Measurements from ENCODE around the gene TPM1.

Gene TPM1

DNA sequence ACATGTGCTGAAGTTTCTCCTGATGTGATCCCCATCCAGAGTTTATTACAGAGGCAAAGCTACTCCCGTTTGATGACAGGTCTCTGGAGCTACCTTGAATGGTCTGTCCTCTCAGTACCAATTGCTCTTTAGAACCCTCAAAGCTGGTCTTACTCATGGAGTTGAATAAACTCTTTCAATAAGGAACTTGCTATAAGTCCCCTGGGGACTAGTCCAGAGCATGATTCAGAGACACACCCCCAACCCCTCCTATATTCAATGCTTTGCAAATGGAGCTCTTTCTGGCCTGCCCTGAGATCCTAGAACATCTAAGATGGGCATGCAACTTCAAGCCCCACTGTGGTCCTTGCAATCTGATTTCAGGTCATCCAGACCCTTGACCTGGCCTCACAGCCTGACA is 23.9 kb upstream of the TPM1 start:
- no peak for DNase-seq

DNA sequence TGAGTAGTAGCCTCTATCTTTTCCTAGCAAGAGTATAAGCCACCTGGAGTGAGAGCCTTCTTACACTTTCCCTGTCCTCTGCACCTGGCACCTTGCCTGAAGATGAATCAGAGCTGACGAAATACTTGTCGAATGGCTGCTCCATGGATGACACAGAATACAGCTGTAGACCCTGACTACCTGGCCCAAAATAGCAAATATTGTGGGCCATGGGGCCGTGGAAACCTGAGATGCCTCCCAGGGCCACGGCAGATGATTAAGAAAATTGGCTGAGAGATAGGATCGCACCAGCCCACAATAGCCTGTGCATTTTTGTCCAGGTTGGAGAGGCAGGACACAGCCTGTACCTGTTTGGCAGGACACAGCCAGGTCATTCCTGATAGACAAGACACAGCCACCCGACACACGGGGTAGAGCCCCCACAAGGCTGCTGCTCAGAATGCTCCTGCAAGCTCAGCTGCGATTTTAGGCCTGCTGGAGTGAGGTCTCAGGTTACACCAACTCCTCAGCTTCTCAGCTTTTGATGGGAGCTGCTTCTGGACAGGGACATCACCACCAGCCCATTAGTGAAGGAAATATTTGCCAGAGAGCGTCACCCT is 22.9 kb upstream of the TPM1 start:
- DNase-seq: no peak

DNA sequence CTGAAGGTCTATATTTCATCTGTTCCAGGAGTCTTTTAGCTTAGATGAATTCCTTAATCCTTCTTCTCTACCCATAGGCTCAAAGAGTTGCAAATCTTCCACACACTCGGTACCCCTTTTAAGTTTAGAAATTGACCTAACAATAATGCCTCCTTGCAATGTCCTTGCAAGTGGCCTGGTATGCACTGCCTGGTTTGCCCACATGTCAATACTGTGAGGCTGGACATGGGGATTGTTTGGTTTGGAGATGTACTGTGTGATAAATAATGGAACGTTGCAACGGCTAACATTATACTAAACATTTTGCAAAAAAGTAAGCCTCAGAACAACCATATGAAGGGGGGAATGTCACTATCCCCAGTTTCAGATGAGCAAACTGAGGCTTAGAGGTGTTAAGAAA is 22.4 kb upstream of the TPM1 start:
- no peak for DNase-seq

DNA sequence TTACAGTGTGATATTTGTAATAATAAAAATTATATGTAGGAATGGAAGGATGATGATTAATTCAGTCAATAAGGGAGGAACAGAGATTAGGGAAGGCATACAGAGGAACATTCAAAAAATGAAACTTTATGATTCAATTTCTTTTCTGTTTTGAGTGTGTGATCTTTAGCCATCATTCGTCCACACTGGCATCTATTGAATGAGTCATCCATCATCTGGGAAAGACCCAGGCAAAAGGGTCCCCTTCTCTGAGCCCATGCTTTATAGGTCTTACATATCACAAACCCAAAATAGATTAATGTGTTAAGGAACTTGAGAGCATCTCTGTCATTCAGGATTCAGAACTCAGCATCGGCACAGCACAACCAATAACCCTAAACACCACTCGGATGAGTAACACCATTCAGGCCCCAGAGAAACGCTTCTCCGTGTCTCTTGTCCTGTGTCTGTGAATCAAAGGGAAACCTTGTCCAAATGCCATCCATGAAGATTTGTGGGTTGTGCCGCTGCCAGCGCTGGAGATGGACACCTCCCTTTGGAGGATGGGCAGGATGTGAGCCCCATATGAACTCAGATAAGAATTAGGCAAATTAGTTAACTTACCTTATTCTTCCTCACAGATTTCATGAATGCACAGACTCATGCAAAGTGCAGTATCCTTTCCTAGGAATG is 21.7 kb upstream of the TPM1 start:
- no peak for DNase-seq

DNA sequence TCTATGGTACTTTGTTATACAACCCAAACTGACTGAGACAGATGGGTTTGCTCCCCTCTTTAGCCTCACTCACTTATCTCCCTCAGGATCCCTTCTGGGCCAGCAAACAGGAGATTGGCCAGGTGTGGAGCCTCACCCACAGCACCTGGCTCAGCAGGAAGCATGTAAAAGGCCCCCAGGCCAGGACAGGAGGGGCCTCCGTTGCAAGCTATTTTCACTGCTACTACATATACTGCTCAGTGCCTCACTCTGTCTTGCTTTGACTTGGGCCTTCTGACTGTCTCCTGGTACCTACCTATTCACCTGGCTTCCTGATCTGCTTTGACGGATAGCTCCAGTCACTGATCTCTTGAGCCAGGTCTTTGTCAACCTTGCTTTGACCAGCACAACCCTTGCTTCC is 20.4 kb upstream of the TPM1 start:
- no peak for DNase-seq

DNA sequence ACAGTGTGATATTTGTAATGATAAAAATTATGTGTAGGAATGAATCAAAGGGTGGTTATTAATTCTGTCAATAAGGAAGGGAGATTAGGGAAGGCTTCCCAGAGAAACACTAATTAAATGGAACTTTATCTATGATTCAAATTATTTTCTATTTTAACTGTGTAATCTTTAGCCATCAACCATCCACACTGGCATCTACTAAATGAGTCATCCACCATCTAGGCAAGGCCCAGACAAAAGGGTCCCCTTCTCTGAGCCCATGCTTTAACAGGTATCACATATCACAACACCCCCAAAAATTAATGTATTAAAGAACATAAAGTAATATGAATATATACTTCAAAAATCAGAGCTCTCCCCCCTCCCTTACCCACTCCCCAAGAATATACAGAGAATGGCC is 19.9 kb upstream of the TPM1 start:
- DNase-seq: no peak

DNA sequence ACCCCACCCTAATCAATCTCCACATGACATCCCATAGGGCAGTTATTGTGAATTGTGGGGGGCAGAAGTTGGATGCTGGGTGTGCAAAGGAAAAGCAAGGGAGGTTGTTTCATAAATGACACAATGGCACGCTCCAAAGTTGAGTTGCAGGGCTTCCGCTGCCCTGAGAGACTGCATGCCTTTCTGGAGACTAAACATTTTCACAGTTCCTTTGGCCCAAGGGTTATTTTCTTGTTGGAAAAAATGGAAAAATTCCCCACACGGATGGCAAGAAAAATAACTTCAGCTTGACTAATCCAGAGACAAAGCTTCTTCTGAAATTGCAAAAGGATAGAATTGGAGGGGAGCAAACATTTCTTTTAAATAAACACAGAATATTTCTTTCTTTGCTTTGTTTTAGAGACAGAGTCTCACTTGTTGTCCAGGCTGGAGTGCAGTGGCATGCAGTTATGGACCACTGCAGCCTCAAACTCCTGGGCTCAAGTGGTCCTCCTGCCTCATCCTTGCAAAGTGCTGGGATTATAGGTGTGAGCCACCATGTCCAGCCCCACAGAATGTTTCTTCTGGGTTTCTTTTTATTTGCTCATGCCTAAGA is 19.1 kb upstream of the TPM1 start:
- DNase-seq: no peak

DNA sequence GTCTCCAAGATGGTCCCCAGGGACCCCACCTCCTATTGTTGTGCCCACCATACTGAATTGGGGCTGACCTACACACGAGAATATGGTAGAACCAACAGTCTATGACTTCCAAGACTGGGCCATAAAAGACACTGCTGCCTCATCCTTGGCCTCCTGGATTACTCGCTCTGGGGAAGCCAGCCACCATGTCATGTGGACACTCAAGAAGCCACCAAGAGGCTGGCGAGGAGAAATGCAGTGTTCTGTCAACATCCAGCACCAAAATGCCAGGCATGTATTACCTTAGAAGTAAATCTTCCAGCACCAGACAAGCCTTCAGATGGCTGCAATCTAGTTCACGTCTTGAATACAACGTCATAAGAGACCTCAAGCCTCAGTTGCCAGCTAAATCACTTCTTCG is 17.1 kb upstream of the TPM1 start:
- DNase-seq: no peak

DNA sequence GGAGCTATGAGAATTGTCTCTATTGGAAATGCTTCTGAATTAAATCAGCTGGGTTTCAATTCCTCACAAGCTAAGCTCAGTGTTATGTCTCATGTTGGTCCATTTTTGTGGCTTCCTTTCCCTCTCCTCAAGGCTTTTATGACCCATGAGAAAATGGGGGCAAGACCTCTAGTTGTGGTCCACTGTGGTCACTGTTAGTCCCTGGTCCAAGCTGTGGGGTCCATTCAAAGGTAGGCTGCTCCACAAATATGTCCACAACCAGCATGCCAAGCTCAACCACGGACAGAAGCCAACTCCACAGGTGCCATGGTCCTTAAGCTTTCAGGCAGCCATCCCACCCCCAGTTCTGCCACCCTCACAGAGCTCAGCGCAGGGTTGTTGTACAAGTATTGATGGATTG is 14.9 kb upstream of the TPM1 start:
- DNase-seq: no peak

DNA sequence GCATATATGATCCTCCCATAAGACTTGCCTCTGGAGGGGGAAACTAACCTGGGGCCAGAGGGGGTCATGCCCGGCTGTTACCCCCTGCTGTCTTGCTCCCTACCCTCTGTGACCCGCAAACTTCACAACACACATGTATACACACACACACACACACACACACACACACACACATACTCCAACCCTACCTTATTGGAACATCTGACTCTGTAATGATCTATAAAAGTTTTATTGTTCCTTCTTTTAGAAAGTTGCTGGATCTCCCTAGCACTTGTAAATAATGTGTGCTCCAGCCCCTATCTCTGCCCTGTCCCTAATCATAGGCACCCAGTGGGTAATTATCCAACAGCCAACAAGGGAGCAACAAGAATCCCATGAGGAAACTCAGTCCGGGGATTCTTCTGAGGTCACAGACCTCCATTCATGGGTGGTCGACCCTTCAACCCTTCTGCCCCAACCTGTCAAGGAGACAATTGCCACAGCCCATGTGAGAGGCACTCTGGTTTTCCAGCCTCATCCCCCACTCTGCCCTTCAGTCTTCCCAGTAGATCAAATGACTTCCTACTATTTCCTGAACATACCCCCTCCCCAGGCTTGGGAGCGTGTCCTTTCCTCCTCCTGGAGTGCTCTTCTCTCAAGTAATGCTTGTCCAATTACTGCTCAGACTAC is 14.0 kb upstream of the TPM1 start:
- no peak for DNase-seq

DNA sequence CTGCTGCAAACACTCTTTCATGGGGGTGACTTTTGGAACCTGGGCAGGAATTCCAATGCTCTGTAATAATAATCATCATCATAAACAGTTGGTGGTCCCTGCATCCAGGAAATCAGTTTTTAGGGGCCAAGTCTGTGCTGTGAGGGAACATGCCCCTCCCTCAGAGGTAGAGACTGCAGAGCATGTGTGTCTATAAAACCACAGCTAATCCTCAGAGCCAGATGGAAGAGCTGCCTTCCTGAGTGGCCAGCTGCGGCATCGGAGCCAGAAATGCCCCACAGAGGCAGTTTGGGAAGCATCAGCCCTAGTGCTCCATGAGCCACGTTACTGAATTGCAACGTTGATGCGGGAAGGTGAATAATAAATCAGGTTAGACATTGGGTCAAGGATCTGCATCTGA is 12.9 kb upstream of the TPM1 start:
- no peak for DNase-seq

DNA sequence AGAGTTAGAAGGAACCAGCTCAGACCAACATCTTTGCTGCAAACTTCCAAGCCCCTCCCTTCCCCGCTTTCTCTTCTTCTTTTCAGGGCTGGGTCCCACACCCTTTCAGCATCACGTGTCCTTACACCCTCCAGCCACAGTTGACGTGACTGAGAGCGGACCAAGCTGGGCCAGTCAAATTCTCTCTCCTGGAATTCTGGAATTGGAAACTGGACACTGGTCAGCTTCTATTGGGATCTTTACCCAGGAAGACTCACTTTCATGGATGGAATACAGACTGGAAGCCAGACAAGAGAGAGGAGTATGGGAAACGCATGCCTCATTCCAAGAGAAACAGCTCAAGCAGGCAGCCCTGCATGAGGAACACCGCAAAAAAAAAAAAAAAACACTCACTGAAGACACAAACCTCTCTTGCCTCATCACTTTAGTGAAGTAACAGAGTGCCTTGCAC is 12.4 kb upstream of the TPM1 start:
- no peak for DNase-seq

DNA sequence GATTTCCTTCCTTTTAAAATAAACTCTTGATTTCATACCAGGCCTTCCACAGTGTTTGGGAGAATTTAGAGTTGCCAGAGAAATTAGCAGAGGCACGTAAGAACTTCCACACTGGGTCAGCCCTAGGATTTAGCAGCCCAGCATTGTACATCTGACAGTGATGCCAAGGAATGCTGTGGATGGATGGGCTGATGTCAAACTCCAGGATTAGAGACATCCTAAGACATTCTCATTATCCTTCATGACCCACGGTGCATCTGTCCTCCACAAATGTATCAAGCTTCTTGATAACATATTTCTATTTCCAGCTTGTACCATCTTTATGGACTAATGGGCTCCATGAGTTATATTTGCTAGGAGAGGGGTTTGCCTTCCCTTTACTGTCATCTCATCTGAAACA is 8.0 kb upstream of the TPM1 start:
- DNase-seq: no peak

DNA sequence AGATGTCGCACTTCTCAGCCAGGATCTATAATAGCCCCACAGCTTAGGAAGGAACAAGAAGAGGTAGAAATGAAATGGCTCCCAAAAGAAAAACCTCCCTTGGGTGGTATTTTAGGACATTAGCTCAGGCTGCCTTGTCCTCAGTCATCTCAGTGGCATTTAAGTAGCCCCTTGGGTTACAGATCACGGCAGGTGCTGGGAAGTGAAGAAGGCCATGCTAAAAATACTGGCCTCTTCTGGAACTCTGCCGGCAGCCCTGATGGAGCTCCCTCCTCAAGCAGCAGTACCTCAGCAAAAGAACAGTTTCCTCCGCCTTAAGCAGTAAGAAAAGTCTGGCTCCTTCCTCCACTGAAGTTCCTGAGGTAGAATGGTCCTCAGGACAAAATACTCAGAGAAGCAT is 7.3 kb upstream of the TPM1 start:
- DNase-seq: no peak

DNA sequence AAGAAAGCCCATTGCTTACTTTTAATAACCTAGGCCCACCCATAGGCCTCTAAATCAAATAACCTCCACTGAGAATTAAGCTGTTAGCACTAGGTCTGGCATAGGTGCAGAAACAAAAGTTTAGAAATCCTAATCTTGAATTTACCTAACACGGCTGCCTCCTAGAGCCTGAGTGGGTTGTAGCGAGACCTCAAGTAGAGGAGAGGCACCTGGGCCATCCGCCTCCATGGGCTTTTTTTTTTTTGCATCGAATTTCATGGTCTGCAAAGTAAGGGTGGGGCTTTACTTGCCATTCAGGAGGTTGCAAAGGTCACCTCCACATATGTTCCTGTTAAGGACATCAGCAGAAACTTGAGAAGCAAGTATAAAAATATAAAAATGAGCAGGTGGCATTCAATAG is 6.6 kb upstream of the TPM1 start:
- no peak for DNase-seq

DNA sequence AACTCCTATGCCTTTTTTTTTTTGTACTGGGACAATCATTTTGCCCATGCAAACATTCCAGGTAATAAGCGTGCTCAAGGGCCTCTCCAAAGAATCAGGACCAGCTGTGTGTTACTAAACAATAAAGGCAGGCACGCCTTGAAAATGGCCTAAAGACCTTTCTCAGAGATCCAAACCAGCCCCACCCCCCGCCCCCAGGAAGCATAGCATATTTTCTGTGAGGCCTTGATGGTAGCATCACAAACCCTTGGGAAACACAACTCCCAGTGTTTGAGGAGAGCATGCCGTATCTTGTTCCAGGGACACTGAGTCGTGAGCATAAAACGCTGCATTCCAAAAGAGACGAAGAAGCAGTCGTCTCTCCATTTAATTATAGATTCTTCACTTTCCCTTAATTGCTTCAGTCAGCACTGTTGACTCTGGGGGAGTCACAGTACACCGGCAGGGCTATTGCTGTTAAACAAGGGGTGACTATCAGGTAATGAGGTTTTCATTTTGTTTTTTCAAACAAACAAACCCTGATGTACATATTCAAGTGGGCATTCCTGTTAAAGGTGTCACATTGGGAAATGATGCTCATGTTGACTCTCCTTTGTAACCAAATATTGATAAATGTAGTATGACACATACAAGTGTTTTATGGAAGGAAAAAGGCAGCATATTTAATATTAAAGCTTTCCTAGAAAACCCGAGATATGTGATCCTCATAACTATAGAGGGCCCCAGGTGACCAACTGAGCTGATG is 4.4 kb upstream of the TPM1 start:
- DNase-seq: no peak

DNA sequence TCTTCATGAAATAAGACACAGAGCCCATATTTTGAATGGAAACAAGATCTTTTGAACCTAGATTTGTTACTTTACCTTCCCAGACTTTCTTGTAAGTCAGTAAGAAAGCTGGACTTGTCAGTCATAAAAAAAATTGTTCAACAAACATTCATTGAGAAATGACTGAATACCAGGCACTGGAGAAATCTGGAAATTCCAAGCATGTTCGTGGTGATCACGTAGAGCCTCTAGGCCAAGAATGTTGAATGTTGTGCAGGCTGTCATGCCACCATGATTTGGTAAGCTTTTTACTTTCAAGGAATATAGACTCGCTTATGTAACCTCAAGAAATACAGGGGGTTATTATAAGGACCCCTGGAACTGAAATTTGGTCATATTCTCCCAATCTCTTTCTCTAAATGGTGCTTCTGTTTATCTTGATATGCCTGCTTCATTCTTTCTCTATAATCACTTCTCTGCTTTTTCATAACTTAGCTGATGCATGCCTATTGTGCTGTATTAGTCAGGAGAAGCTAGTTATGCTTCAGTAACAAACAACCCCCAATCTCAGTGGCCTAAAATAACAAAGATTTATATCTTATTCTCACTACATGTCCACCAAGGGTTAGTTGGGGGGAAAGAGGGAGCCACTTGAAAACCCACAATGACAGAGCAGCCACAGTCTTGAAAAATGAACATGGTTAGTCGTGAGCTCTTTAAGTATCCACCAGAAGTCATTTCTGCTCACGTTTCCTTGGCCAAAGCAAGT is 3.4 kb upstream of the TPM1 start:
- no peak for DNase-seq

DNA sequence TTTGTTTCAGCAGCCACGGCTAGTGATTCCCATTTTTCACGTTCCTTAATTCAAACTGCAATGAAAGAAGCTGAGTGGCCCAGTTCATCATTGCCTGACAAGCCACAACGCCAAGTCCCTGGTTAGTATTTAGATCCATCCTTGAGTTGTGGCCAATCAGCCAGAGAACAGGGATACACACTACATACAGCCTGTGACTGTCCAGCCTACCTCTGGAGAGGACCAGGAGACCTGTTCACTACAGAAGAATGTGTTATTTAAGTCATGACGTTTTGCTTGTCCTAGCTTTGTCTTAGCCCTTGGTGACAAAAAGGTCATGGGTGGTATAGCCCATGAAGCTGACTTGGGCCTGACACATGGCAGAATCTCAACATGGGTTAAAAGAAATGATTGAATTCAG is 2.7 kb upstream of the TPM1 start:
- DNase-seq: no peak

DNA sequence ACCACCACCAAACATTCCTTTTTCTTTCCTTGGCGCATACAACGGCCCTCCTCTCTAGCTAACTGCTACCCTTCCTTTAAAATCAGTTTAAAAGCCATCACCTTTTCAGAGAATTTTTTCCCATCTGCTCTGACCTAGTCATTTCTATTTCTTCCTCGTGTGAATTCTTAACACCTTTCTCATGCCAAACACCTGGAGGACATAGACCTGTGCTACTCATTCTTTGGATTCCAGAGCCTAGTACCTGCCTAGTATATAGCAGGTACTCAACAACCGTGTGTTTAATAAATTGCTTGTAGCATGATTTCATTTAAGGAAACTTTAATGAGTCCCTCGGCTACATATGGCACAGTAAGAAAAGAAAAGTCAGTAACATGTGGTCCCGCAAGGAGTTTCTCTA is 2.0 kb upstream of the TPM1 start:
- DNase-seq: no peak

DNA sequence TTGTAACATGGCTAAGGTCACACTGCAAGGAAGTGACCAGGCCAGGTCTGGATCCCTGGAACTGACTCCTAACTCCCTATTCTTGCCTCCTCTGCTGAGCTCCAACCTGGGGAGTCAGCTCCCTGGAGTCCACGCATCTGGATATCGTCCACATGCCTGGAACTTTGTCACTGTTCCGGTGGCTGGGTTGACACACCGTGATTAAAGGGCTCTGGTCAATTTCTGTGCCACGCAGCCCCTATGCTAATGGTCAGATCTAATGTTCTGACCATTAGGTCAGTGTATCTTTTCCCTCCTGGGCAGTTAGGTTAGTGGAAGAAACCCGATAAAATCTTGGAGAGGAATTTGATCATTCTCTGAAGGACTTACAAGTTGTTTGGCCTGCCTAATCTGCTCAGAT is 1.6 kb upstream of the TPM1 start:
- no peak for DNase-seq

DNA sequence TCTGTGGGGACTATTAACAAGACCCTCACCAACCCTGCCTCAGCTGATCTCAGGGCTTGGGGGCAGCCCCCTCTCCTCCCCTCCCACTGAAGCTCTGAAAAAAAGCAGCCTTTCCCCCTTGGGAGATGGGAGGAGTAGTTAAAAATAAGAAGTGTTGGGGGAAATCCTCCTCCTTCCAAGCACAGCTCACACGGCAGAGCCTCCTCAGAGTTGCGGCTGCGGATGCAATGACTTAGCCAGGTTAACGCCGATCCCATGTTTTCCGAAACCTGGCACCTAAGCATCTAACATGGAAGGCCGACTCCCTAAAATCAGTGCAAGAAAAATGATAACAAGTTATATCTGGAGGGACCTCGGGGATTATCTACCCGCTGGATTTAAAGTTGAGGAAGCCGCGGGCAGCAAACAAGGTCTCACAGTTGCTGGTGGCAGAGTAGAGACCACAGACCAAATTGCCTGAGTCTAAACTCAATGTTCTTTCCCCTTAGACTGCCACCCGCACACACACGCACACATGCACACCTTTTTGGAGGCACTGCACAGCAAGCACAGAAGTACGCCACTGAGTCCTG is 1.1 kb upstream of the TPM1 start:
- DNase-seq: no peak

DNA sequence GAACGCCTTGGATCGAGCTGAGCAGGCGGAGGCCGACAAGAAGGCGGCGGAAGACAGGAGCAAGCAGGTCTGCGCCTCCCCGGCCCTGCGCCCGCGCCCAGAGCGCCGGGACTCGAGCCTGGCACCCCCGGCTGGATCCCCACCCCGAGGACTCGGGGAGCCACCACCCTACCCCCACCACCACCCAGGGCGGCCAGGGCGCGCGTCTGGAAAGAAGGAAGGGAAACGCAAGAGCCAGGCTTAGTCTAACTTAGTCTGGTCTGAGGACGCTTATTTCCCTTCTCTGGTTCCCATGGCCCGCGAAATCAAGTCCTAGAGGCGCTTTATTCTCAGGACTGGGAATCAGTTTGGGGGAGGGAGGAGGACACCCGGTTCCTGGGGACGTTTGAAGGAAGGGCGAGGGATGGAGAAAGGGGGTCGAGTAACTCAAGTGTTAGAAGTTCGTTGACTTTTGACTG is 359 bp downstream of the TPM1 start:
- no peak for DNase-seq
